GM23338 (cell line): ENCODE data around the gene RINL. TPM values are rescaled to one million over a fixed set of nuclear protein-coding genes. Genes with fewer than 3 reads are reported as not detected.

Experiments
- ATAC-seq: fragments of 200-7000 bp; cut with Tn5 transposase; 3 replicates; pipeline ENCODE4 v1.9.1; 2020
- DNase-seq: peaks from one replicate; pipeline ENCODE4 v3.0.0-alpha.2; 2015; ENCODE audit warnings: low spot score
- H2AFZ ChIP-seq: fragments of 200-600 bp; sonication (generic); 2 replicates; pipeline ENCODE4 v1.8.0; 2016; ENCODE audit warnings: antibody characterized with exemption, mild to moderate bottlenecking, moderate library complexity
- H3F3A ChIP-seq: fragments of 200-600 bp; sonication (generic); replicated peaks from 2 replicates; pipeline ENCODE4 v1.8.0; 2017; ENCODE audit warnings: antibody characterized with exemption, mixed run types, low read depth
- H3K27ac ChIP-seq: fragments of 200-600 bp; sonication (generic); 2 replicates; pipeline ENCODE4 v1.6.1; 2016; ENCODE audit warnings: low read depth
- H3K27me3 ChIP-seq: fragments of 200-600 bp; sonication (generic); 2 replicates; pipeline ENCODE4 v1.8.0; 2016; ENCODE audit warnings: mild to moderate bottlenecking, mixed run types, moderate library complexity; ENCODE audit not compliant: insufficient read depth
- H3K36me3 ChIP-seq: fragments of 200-600 bp; sonication (generic); 2 replicates; pipeline ENCODE4 v1.8.0; 2016; ENCODE audit warnings: mild to moderate bottlenecking; ENCODE audit not compliant: insufficient read depth
- H3K4me1 ChIP-seq: fragments of 200-600 bp; sonication (generic); 2 replicates; pipeline ENCODE4 v1.8.0; 2016; ENCODE audit warnings: mild to moderate bottlenecking, moderate library complexity; ENCODE audit not compliant: insufficient read depth
- H3K4me2 ChIP-seq: fragments of 200-600 bp; sonication (generic); 2 replicates; pipeline ENCODE4 v1.7.1; 2017; ENCODE audit warnings: mixed run types
- H3K4me3 ChIP-seq: fragments of 200-600 bp; sonication (generic); 2 replicates; pipeline ENCODE4 v1.6.1; 2016; ENCODE audit warnings: mixed run types
- H3K79me2 ChIP-seq: fragments of 200-600 bp; sonication (generic); replicated peaks from 2 replicates; pipeline ENCODE4 v1.8.0; 2017; ENCODE audit warnings: mild to moderate bottlenecking; ENCODE audit not compliant: insufficient read depth
- H3K9me2 ChIP-seq: fragments of 200-600 bp; sonication (generic); 2 replicates; pipeline ENCODE4 v1.8.0; 2017; ENCODE audit not compliant: insufficient read depth
- H4K20me1 ChIP-seq: fragments of 200-600 bp; sonication (generic); replicated peaks from 2 replicates; pipeline ENCODE4 v1.8.0; 2017; ENCODE audit warnings: mild to moderate bottlenecking; ENCODE audit not compliant: insufficient read depth
- H3K27ac Mint-ChIP-seq: 2 replicates; pipeline ENCODE4 v1.8.0; 2020; ENCODE audit warnings: inconsistent platforms, mild to moderate bottlenecking, moderate library complexity, mixed read lengths
- H3K27me3 Mint-ChIP-seq: 3 replicates; pipeline ENCODE4 v1.8.0; 2022; ENCODE audit warnings: low read depth, mild to moderate bottlenecking, moderate library complexity, mixed read lengths, inconsistent platforms; ENCODE audit not compliant: insufficient read depth, poor library complexity
- H3K36me3 Mint-ChIP-seq: 3 replicates; pipeline ENCODE4 v1.8.0; 2021; ENCODE audit warnings: low read depth, mild to moderate bottlenecking, inconsistent platforms, moderate library complexity, mixed read lengths
- H3K4me1 Mint-ChIP-seq: 3 replicates; pipeline ENCODE4 v1.8.0; 2020; ENCODE audit warnings: mild to moderate bottlenecking, inconsistent platforms, mixed read lengths
- H3K4me3 Mint-ChIP-seq: 3 replicates; pipeline ENCODE4 v1.8.0; 2021; ENCODE audit warnings: moderate library complexity, mild to moderate bottlenecking, inconsistent platforms, mixed read lengths
- H3K9me3 Mint-ChIP-seq: 3 replicates; pipeline ENCODE4 v1.8.0; 2020; ENCODE audit warnings: moderate library complexity, mild to moderate bottlenecking, inconsistent platforms, mixed read lengths
- CREB1 ChIP-seq: fragments of 250-450 bp; sonication (Bioruptor Pico); IDR thresholded peaks from 2 replicates; pipeline ENCODE4 v1.5.0; 2020; ENCODE audit warnings: low read depth, mild to moderate bottlenecking, moderate library complexity
- EZH2 ChIP-seq: fragments of 200-600 bp; sonication (generic); IDR thresholded peaks from one replicate; pipeline ENCODE4 v1.8.0; 2017; ENCODE audit warnings: antibody characterized with exemption, mild to moderate bottlenecking, low read depth; ENCODE audit not compliant: unreplicated experiment
- EZH2phosphoT487 ChIP-seq: fragments of 200-600 bp; sonication (generic); IDR thresholded peaks from one replicate; pipeline ENCODE4 v1.8.1; 2018; ENCODE audit warnings: antibody characterized with exemption; ENCODE audit not compliant: unreplicated experiment
- JUNB ChIP-seq: IDR thresholded peaks from one replicate; pipeline ENCODE4 v1.6.1; 2016; ENCODE audit warnings: antibody characterized with exemption; ENCODE audit not compliant: unreplicated experiment
- NANOG ChIP-seq: IDR thresholded peaks from 2 replicates; pipeline ENCODE4 v1.6.1; 2016; ENCODE audit warnings: antibody characterized with exemption, borderline replicate concordance
- STAT1 ChIP-seq: IDR thresholded peaks from one replicate; pipeline ENCODE4 v1.6.1; 2016; ENCODE audit warnings: antibody characterized with exemption; ENCODE audit not compliant: unreplicated experiment
- ZNF114 ChIP-seq: fragments of 250-450 bp; sonication (Bioruptor Pico); IDR thresholded peaks from 2 replicates; pipeline ENCODE4 v1.5.0; 2020; ENCODE audit warnings: mild to moderate bottlenecking, moderate library complexity
- ZNF331 ChIP-seq: fragments of 250-450 bp; sonication (Bioruptor Pico); IDR thresholded peaks from 2 replicates; pipeline ENCODE4 v1.5.0; 2020; ENCODE audit warnings: low read depth, mild to moderate bottlenecking, moderate library complexity
- polyA plus RNA-seq: library from polyadenylated mRNA; unstranded; fragments of >200 nt; fragmentation: Nextera tagmentation; extraction: Ambion mirVana; gene quantifications from 2 replicates; pipeline ENCODE4 v1.2.1, GENCODE V29; 2016
- total RNA-seq: library from RNA; depleted of rRNA; stranded (reverse); fragments of >200 nt; shearing (Covaris generic); gene quantifications from 2 replicates; pipeline ENCODE4 v1.2.3, GENCODE V29; 2014
- TF ChIP-seq, protein P1 (sequence below): fragments of 250-450 bp; sonication (Bioruptor Pico); IDR thresholded peaks from 2 replicates; pipeline ENCODE4 v1.5.0; 2020; ENCODE audit warnings: mild to moderate bottlenecking, moderate library complexity

RINL gene
- total and polyA plus RNA-seq, 2 experiments from 2014 or later, result 11.2 to 21.4 TPM

DNA sequence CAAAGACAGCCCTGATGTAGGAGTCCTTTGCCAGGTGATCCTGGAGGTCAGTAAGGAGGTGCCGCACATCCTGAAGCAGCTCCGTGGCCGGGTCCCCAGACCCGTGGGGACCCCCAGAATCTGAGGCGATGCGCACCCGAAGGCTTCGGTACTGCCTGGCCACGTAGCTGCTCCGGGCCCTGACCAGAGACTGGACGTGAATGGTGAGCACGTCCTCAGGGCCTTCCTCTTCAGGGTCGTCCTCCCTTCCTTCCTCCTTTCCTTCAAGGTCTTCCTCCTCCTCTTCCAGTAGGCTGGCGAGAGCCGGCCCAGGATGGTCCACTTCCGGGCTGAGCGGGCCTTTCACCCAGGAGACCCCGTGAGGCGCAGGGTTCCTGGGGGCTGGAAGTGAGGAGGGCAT, 7.5 kb downstream of the RINL start (continued):
- TF ChIP-seq, protein P1, sequence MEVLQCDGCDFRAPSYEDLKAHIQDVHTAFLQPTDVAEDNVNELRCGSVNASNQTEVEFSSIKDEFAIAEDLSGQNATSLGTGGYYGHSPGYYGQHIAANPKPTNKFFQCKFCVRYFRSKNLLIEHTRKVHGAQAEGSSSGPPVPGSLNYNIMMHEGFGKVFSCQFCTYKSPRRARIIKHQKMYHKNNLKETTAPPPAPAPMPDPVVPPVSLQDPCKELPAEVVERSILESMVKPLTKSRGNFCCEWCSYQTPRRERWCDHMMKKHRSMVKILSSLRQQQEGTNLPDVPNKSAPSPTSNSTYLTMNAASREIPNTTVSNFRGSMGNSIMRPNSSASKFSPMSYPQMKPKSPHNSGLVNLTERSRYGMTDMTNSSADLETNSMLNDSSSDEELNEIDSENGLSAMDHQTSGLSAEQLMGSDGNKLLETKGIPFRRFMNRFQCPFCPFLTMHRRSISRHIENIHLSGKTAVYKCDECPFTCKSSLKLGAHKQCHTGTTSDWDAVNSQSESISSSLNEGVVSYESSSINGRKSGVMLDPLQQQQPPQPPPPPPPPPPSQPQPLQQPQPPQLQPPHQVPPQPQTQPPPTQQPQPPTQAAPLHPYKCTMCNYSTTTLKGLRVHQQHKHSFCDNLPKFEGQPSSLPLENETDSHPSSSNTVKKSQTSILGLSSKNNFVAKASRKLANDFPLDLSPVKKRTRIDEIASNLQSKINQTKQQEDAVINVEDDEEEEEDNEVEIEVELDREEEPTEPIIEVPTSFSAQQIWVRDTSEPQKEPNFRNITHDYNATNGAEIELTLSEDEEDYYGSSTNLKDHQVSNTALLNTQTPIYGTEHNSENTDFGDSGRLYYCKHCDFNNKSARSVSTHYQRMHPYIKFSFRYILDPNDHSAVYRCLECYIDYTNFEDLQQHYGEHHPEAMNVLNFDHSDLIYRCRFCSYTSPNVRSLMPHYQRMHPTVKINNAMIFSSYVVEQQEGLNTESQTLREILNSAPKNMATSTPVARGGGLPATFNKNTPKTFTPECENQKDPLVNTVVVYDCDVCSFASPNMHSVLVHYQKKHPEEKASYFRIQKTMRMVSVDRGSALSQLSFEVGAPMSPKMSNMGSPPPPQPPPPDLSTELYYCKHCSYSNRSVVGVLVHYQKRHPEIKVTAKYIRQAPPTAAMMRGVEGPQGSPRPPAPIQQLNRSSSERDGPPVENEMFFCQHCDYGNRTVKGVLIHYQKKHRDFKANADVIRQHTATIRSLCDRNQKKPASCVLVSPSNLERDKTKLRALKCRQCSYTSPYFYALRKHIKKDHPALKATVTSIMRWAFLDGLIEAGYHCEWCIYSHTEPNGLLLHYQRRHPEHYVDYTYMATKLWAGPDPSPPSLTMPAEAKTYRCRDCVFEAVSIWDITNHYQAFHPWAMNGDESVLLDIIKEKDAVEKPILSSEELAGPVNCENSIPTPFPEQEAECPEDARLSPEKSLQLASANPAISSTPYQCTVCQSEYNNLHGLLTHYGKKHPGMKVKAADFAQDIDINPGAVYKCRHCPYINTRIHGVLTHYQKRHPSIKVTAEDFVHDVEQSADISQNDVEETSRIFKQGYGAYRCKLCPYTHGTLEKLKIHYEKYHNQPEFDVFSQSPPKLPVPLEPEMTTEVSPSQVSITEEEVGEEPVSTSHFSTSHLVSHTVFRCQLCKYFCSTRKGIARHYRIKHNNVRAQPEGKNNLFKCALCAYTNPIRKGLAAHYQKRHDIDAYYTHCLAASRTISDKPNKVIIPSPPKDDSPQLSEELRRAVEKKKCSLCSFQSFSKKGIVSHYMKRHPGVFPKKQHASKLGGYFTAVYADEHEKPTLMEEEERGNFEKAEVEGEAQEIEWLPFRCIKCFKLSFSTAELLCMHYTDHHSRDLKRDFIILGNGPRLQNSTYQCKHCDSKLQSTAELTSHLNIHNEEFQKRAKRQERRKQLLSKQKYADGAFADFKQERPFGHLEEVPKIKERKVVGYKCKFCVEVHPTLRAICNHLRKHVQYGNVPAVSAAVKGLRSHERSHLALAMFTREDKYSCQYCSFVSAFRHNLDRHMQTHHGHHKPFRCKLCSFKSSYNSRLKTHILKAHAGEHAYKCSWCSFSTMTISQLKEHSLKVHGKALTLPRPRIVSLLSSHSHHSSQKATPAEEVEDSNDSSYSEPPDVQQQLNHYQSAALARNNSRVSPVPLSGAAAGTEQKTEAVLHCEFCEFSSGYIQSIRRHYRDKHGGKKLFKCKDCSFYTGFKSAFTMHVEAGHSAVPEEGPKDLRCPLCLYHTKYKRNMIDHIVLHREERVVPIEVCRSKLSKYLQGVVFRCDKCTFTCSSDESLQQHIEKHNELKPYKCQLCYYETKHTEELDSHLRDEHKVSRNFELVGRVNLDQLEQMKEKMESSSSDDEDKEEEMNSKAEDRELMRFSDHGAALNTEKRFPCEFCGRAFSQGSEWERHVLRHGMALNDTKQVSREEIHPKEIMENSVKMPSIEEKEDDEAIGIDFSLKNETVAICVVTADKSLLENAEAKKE (CRISPR knock-in tag), result no peak
- no peak for TF ChIP-seq ZNF114 (CRISPR knock-in tag)
- TF ChIP-seq ZNF331 (CRISPR knock-in tag), result no peak

DNA sequence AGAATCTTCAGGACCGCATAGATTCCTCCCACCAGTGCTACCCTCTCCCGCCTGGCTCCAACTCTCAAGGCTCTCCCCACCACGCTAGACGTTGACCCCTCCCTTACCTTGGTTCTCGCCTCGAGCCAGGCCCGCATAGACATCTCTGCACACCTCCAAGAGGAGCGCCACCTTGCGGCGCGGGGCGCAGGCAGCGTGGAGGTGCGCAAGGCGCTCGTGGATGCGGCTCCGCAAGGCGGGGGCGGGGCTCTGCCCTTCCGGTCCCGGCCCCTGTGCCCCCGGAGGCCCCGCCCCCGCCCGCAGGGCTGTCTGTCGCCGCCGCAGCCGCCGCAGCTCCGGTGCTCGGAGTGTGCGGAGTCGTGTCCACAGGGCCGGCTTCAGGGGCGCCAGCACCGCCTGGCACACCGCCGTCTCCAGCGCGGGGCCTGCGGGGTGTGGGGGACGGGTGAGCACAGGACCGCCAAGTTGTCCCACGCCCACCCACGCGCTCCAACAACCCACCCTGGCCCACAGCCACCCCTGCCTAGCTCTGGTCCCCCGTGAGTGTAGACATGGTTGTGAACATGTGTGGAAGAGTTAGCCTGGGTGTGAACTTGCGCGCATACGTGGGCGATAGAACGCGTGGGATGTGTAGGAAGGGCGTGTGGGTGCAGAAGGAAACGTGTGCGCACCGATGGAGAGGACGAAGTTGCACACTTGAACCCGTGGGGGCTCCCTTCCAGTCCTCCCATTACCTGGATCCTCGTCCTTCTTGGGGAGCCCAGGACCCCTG, 8.1 kb downstream of the RINL start:
- Histone ChIP-seq H3K27me3 (peaks cover 19% of the 10 kb centered on the region), H3K9me2 (no peaks in the 10 kb centered on the region), H3K36me3 (no peaks in the 10 kb centered on the region), H3K79me2 (no peaks in the 10 kb centered on the region), H3F3A (peaks cover 10% of the 10 kb centered on the region; the same call in 1 of the 2 replicates), H3K4me1 (no peaks in the 10 kb centered on the region), H3K27ac (no peak overlapping the region), H2AFZ (peak overlapping the region; percentile 97), H4K20me1 (no peaks in the 10 kb centered on the region), H3K4me3 (peak overlapping the region; percentile 81), H3K4me2 (peak overlapping the region; percentile 91)
- DNase-seq (peak; percentile 81), ATAC-seq (peak; percentile 84)
- peaks cover 8% of the 10 kb centered on the region; the same call in 2 of the 3 replicates for H3K4me1 Mint-ChIP-seq
- peaks cover 11% of the 10 kb centered on the region for H3K27me3 Mint-ChIP-seq
- H3K9me3 Mint-ChIP-seq, result no peaks in the 10 kb centered on the region; the same call in 2 of the 3 replicates
- H3K4me3 Mint-ChIP-seq, result peak overlapping the region; percentile 78
- H3K36me3 Mint-ChIP-seq, result no peaks in the 10 kb centered on the region
- H3K27ac Mint-ChIP-seq, result no peak overlapping the region
- TF ChIP-seq CREB1 (CRISPR knock-in tag), result peak; percentile 35; the same call in 1 of the 2 replicates
- no peak for TF ChIP-seq EZH2phosphoT487
- TF ChIP-seq, protein P1 (CRISPR knock-in tag), result no peak
- no peak for TF ChIP-seq ZNF114 (CRISPR knock-in tag)
- TF ChIP-seq EZH2, result no peak
- TF ChIP-seq NANOG, result no peak
- TF ChIP-seq JUNB, result no peak
- TF ChIP-seq ZNF331 (CRISPR knock-in tag), result no peak
- no peak for TF ChIP-seq STAT1
